Lower lobe of right lung (tissue), 2 donors: ENCODE results near the gene PHF11. TPM values are rescaled to one million over a fixed set of nuclear protein-coding genes. Genes with fewer than 3 reads are reported as not detected.

Experiments
- ATAC-seq, 2 donors: fragments of 200-7000 bp; cut with Tn5 transposase; one replicate each; pipeline ENCODE4 v1.9.1; 2020 to 2022; ENCODE audit warnings: mild to moderate bottlenecking in 2 of 2, moderate library complexity in 2 of 2
- DNase-seq: peaks from one replicate; pipeline ENCODE4 v3.0.0-alpha.2; 2020
- H3K27ac ChIP-seq: fragments of 200-600 bp; one replicate; pipeline ENCODE4 v1.8.0; 2022
- H3K27me3 ChIP-seq: fragments of 200-600 bp; one replicate; pipeline ENCODE4 v1.8.0; 2022; ENCODE audit warnings: low read depth
- H3K36me3 ChIP-seq: fragments of 200-600 bp; one replicate; pipeline ENCODE4 v1.8.0; 2022; ENCODE audit warnings: mild to moderate bottlenecking
- H3K4me1 ChIP-seq: fragments of 200-600 bp; one replicate; pipeline ENCODE4 v1.8.0; 2022
- H3K4me3 ChIP-seq: fragments of 200-600 bp; one replicate; pipeline ENCODE4 v1.8.0; 2022; ENCODE audit warnings: mild to moderate bottlenecking
- H3K9me3 ChIP-seq: fragments of 200-600 bp; one replicate; pipeline ENCODE4 v1.8.0; 2022
- CTCF ChIP-seq: fragments of 200-600 bp; IDR thresholded peaks from one replicate; pipeline ENCODE4 v1.8.0; 2022; ENCODE audit warnings: antibody characterized with exemption, mild to moderate bottlenecking
- intact Hi-C: fragments of 100-400 bp; cut with DNase I; formaldehyde crosslinking; loops from one replicate; pipeline ENCODE4 v1.11.0; 2022
- long read RNA-seq: library from polyadenylated mRNA; unstranded; transcript quantifications from one replicate; pipeline ENCODE4 v2.0.0, GENCODE V29; 2021
- total RNA-seq: library from RNA; stranded (reverse); fragmentation: NEBNext Ultra II Directional; extraction: Animal tissue kit (Norgen Biotek cat#: 25700); gene quantifications from one replicate; pipeline ENCODE4 v1.2.1, GENCODE V29; 2021
- donor health status: DM: no; HTN: yes; CAD: no; lungs with severe emphysema.

The PHF11 gene
- total RNA-seq: 59.8 TPM
- long read RNA-seq, transcript PHF11-202 (10 exons, 1,359 nt): major isoform, 21 of 42 reads
- long read RNA-seq, partial matches to known transcripts: 2 of 42 reads
- long read RNA-seq, other reads (novel, unspliced or antisense): 13 of 42 reads

DNA sequence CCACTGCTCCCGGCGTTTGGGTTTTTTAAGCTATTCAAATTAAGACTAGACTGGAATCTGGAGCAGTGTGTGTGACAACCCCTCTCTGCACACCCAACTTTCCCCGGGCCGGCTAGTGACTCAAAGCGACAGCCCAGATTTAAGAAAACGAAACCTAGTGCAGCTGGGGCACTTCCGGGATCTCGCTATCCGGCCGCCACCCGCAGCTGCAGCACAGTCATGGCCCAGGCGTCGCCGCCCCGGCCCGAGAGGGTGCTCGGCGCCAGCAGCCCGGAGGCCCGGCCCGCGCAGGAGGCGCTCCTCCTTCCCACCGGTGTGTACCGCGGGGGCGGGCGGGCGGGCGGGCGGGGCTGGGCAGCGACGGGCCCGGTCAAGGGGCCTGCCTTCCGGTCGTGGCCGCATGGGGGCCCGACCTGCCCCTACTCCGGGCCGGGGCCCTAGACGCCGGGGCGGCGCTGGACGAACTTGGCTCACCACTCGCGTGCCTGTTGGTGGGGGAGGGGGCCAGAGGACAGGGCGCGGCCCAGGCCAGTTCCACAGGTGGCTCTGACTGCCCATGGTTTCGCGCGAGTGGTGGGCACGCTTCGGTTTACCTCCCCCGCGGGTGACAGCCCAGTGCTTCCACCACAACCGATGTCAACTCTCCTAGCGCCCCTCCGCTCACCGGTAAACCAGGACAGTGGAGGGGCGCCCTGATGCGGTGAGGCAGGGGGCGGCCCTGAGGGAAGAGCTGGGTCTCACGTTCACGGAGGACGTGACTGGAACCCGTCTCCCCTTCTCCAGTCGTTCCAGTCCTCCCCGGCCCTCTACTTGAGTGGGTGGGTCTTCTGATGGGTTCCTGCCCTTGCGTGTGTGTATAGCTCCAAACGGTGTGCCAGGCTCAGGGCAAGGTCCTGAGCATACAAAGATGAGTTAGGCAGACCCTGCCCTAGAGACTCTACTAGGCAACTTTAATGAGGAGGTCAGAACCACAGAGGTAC lies at the start of gene PHF11:
TSS of gene PHF11 (plus strand) at position 171 of the 980 bp plus-strand sequence. CDS start at position 220, 49 bp downstream.
- Histone ChIP-seq H3K36me3 (peaks cover 5% of the 10 kb centered on the region), H3K4me3 (peak within 1 kb of the TSS; percentile 67), H3K9me3 (no peaks in the 10 kb centered on the region), H3K4me1 (peaks cover 4% of the 10 kb centered on the region), H3K27me3 (no peaks in the 10 kb centered on the region), H3K27ac (peak within 1 kb of the TSS; percentile 96)
- DNase-seq (peak; percentile 93), ATAC-seq (peak; percentile 93 to 96)
- intact Hi-C loops: no loop called here
- TF ChIP-seq CTCF: peak; percentile 17

GRCh38 chr13:49446473-49446872 lies 49.3 kb upstream of the PHF11 start:
- no peaks in the 10 kb centered on the region for H3K27me3 ChIP-seq
- intact Hi-C loops: no loop called here
- peaks cover 35% of the 10 kb centered on the region for H3K4me1 ChIP-seq
- DNase-seq (no peak), ATAC-seq (no peak)
- no peak overlapping the region for H3K4me3 ChIP-seq
- no peak for TF ChIP-seq CTCF
- no peaks in the 10 kb centered on the region for H3K36me3 ChIP-seq
- H3K9me3 ChIP-seq: no peaks in the 10 kb centered on the region
- H3K27ac ChIP-seq: no peak overlapping the region

DNA sequence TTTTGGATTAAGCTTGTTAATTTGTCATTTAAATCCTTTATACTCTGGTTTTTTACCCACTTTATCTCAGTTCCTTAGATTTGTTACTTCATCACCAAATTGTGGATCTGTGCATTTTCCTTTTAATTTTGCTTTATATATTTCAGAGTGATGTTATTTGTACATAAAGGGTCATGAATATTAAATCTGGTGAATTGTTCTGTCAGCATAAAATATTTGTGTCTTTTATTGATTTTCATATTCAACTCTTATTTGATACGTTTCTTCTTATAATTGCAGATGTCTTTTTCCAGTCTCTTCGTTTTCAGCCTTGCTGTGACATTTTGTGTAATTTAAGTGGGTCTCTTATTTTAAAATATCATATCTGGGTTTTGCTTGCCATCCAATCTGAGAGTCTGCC lies 47.0 kb upstream of the PHF11 start:
- Histone ChIP-seq H3K9me3 (no peaks in the 10 kb centered on the region), H3K27me3 (no peaks in the 10 kb centered on the region), H3K4me3 (no peak overlapping the region), H3K27ac (no peak overlapping the region), H3K4me1 (peaks cover 29% of the 10 kb centered on the region), H3K36me3 (peaks cover 5% of the 10 kb centered on the region)
- no peak for ATAC-seq
- no peak for DNase-seq
- intact Hi-C loops: no loop called here
- no peak for TF ChIP-seq CTCF

DNA sequence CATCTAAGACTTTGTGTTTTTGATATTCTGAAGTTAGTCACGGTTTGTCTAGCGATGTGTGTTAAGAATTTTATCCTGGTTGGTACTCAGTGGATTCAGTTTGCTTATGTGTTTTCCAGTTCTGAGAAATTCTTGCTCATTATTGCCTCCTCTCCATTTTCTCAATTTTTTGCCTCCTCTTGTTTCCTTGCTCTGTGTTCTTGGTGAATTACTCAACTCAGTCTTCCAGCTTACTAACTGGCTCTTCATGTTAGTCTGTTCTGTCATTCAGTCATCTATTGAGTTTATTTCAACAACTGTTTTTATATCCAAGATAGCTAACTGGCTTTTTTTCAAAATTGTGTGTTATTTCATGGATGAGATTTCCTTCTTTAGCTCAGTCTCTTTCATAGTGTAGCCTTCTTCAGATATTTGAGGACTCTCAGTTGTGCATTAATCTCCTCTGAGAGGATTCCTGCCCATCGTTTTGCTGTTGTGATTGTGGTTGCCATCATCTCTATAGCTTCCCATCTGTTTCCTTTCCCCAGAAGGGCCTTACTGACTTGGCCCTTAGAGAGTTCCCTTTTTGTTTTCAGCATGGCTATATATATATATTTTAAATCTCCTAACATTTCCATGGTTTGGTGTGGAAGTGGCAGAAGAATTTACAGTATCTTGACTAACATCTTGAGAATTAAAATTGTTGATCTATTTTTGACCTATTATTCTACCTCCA lies 45.5 kb upstream of the PHF11 start:
- intact Hi-C loops: no loop called here
- peaks cover 29% of the 10 kb centered on the region for H3K4me1 ChIP-seq

More for the DNA sequence above, 45.5 kb upstream of the PHF11 start:
- H3K27ac ChIP-seq: no peak overlapping the region
- no peaks in the 10 kb centered on the region for H3K27me3 ChIP-seq
- no peak for ATAC-seq
- no peak overlapping the region for H3K4me3 ChIP-seq
- peaks cover 5% of the 10 kb centered on the region for H3K36me3 ChIP-seq
- DNase-seq: no peak
- no peak for TF ChIP-seq CTCF
- no peaks in the 10 kb centered on the region for H3K9me3 ChIP-seq
